HG02970 (cell line): ENCODE measurements around the gene CEMIP.

Source experiments
- ATAC-seq: cut with Tn5 transposase; IDR thresholded peaks from one replicate; pipeline ENCODE4 v1.9.1; 2021; ENCODE audit warnings: mild to moderate bottlenecking, moderate library complexity, moderate number of reproducible peaks; ENCODE audit not compliant: unreplicated experiment, low FRiP score

The CEMIP gene

GRCh38 chr15:80967991-80968510 is 188.9 kb downstream of the CEMIP start:
- no peak for ATAC-seq

DNA sequence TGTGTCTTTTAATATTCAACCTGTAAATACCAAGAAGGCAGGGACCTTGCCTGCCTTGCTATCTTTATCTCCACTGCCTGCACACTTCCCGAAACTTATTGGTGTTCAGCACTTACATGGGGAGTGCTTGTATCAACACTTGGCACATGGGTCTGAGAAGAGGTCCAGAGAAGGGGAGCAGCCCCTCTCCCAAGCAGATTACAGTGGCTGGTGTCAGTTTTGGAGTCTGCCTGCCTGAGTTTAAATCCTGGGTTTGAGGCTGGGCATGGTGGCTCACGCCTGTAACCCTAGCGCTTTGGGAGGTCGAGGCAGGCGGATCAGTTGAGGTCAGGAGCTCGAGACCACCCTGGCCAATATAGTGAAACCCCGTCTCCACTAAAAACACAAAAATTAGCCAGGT is 190.1 kb downstream of the CEMIP start:
- ATAC-seq, result no peak

GRCh38 chr15:80970018-80970657 is 191.0 kb downstream of the CEMIP start:
- ATAC-seq, result no peak

- no peak for ATAC-seq
Measured at GRCh38 chr15:80970658-80971057, 191.5 kb downstream of the CEMIP start.

GRCh38 chr15:80971143-80971542 is 192.0 kb downstream of the CEMIP start:
- no peak for ATAC-seq

GRCh38 chr15:80972276-80972675 is 193.1 kb downstream of the CEMIP start:
- no peak for ATAC-seq

DNA sequence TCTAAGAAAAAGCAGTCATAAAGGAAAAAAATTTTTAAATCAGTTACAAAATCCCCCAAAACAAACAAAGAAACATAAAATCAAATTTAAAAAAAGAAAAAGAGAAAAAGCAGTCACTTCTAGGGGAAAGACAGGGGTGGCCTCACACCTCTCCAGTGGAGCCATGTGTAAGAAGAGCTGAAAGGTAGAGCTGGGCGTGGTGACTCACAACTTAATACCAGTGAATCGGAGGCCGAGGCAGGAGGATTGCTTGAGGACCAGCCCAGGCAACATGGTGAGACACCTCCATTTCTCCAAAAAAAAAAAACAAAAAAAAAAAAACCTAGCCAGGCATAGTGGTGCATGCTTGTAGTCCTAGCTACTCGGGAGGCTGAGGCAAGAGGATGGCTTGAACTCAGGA is 195.7 kb downstream of the CEMIP start:
- no peak for ATAC-seq

- ATAC-seq, result no peak
Measured at GRCh38 chr15:80976851-80977250, 197.7 kb downstream of the CEMIP start.

DNA sequence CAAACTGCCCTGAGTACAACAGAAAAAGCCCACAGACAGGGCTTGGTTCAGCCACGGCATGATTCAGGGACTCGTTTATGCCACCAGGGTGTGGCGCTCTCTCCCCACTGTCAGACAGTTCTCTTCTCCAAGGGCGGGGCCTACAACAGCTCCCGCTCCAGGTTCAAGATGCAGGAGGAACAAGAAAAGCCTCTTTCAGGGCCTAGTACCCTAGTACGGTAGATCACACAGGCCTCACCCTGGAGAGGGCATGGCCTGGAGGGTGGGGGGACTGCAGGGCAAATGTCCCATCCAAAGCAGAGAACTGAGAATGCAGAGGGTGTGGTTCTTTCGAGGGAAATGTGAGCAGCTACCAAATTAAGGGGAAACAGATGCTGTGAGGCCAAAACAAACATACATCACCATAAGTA is 198.5 kb downstream of the CEMIP start:
- no peak for ATAC-seq

- no peak for ATAC-seq
Measured at GRCh38 chr15:80978685-80979329, 199.6 kb downstream of the CEMIP start.

DNA sequence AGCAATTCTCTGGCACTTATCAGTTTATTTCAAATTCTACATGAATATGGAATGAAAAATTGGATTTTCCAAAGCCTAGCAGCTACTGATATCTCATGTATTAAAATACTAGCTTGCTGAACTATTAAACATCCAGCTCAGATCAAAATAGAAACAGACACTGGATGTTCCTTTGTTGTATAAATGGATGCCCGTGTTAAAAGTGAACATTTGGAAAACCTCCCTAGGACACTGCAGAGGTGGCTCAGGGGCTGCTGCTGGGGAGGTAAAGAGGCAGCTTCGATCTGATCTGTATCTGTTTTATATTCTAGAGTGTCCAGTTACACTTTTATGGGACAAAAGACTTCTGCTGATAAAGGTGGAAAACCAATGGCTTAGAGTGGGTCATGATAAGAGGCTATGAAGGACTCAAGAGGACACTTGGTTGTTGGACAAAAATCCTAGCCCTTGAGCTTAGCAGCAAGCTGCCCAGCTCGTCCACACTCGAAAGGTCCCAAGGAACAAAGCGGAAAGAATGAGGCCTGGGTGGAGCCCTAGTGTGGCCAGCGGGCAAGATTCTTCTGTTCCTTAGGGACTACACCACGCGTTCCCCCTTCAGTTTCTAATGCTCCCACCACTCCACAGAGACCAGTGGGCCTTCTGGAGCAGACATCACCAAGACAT is 200.5 kb downstream of the CEMIP start:
- ATAC-seq, result no peak

DNA sequence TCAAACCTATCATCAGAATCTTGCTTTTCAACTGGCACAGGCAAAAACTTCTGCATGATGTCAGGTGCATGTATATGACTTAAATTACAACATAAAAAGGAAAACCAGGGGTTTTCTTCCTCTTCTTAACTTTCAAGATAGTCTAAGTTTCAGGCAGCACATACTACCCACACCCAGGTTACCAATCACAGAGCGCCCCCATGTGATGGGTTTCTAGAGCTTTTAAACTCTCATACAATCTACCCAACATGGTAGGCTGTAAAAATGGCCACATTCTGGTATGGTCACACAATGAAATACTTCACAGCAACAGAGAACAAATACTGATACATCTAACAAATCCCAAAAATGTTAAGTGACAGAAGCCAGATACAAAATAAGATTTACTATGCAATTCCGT is 203.0 kb downstream of the CEMIP start:
- ATAC-seq, result no peak

GRCh38 chr15:80982839-80983238 is 203.7 kb downstream of the CEMIP start:
- no peak for ATAC-seq

GRCh38 chr15:80984856-80985255 is 205.7 kb downstream of the CEMIP start:
- ATAC-seq, result no peak

- ATAC-seq, result no peak
Measured at GRCh38 chr15:80985981-80986380, 206.8 kb downstream of the CEMIP start.

- ATAC-seq, result no peak
Measured at GRCh38 chr15:80986487-80986886, 207.3 kb downstream of the CEMIP start.

DNA sequence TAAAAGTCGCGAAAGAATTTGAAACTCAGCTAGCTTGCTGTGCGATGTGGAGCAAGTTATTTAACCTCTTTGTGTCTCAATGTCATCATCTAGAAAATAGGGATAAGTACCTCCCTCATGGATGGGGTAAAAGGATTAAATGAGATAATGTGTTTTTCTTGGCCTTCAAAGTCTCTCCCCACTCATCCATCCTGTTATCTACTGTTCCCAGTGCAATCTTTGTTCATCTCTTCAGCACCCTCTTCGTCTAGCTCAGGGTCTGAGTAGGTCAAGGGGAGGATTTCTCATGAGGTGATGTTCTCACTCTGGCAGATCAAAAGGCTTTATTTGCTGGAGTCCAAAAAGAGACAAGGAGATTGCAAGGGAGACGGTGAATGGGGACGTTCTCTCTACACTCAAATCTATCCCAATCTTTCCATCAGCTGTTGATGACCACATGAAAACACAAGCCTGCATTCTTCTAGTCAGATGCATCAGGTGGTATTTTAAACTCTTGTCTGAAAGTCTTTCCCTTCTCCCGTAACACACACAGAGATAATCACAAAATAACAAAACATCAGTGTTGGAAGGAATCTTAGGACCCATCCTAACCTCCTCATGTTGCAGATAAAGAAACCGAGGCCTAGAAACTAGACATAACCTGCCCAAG is 209.1 kb downstream of the CEMIP start:
- no peak for ATAC-seq

- ATAC-seq, result no peak
Measured at GRCh38 chr15:80989081-80989517, 209.9 kb downstream of the CEMIP start.

DNA sequence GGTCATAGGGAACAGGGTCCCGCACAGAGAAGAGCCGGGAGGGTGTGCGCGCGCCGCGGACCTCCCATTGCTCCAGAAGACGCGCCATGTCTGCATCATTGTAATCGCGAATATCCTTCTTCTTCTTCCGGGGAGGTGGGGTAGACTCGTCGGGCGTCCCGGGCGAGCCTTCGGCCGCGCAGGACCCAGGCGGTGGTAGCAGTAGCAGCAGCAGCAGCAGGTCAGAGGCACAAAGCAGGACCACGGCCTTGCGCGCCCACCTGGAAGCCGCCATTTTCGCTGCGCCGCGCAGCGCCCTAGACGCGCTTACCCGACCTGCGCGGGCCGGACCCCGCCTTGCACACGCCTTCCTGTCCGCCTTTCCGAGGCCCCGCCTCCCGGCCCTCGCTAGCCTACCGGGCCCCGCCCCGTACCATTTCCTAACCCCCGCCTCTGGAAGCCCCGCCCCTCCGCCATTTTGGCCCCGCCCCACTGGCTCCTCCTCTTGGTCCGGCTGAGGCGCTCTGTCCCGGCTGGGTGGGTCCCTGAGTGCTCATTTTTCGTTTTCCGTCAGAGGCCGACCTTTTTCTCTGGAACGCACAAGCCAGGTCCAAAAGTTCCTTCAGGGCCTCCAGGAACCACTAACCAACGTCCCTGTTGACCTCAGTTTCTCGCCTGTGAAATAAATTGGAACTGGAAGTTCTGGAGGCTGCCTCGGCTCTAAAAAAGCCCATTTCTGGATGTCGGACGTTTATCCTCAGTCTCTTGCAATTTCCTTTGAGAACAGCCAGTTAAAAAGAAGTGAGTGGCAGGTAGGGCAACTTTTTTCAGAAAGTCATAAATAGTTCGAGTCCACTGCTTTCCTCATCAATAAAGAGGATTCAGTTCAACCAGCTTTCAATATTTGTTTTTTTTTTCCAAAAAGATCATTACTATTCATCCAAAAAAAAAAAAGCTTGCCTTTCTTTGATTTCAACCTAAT is 210.6 kb downstream of the CEMIP start, which contains the start of gene MESD:
MESD (minus strand) TSS at position 302 of the 961 bp plus-strand sequence; CDS start at position 274, 28 bp downstream.
- peak; percentile 99 for ATAC-seq

DNA sequence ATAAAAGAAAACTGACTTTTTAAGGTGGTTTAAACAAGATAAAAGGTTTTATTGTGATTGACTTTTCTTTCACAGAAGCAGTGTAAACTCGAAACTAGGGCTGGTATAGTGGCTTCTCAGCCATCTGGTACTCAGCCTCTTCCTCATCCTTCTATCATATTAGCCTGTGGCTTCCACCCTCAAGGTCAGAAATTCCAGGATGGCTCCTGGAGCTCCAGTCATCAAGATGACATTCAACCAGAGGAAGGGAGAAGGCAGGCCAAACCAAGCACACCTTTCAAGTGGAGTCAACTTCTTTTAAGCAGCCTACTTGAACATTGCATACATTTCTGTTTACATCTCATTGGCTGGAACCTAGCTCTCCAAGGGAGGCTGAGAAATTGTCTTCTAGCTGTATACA is 211.8 kb downstream of the CEMIP start:
- no peak for ATAC-seq
